Caco-2 (cell line): ENCODE data around the gene PLOD1. TPM values are rescaled to one million over a fixed set of nuclear protein-coding genes. Genes with fewer than 3 reads are reported as not detected.

Experiments used
- BruUV-seq: library from RNA; stranded (reverse); fragments of 400-500 nt; replicated peaks from 2 replicates; lab custom pipeline; 2021; lab: Mats Ljungman, UMichigan
- CTCF ChIA-PET: fragments of 300-600 bp; sonication (Branson Sonifier 250); formaldehyde crosslinking; loops from one replicate; lab custom pipeline; 2022; ENCODE audit warnings: antibody characterized with exemption; lab: Charles Lee
- POLR2A ChIA-PET: fragments of 300-600 bp; sonication (Branson Sonifier 250); formaldehyde crosslinking; loops from one replicate; lab custom pipeline; 2022; ENCODE audit warnings: antibody characterized with exemption; lab: Charles Lee
- DNase-seq, 2 experiments: peaks; one replicate each; pipeline versions ENCODE4 v3.0.0 to v3.0.0-alpha.2; 2020 to 2022
- H3K27me3 ChIP-seq: replicated peaks from 2 replicates; pipeline ENCODE4 v1.6.0; 2011; ENCODE audit warnings: low read length; ENCODE audit not compliant: control insufficient read depth, insufficient read depth
- H3K36me3 ChIP-seq: 2 replicates; pipeline ENCODE4 v1.5.1; 2011; ENCODE audit warnings: low read length; ENCODE audit not compliant: control insufficient read depth, insufficient read depth
- H3K4me1 ChIP-seq: fragments of 250-450 bp; sonication (Bioruptor Pico); 2 replicates; pipeline ENCODE4 v1.5.1; 2020; ENCODE audit warnings: mild to moderate bottlenecking
- H3K4me3 ChIP-seq: 2 replicates; pipeline ENCODE4 v1.5.1; 2011; ENCODE audit warnings: low read depth, mild to moderate bottlenecking, control low read depth, low read length
- H3K9me3 ChIP-seq: fragments of 250-450 bp; sonication (Bioruptor Pico); 2 replicates; pipeline ENCODE4 v1.5.1; 2020; ENCODE audit warnings: mild to moderate bottlenecking, moderate library complexity
- H3K27ac Mint-ChIP-seq: one replicate; pipeline ENCODE4 v1.8.0; 2022; ENCODE audit warnings: mixed read lengths; ENCODE audit not compliant: unreplicated experiment
- H3K27me3 Mint-ChIP-seq: one replicate; pipeline ENCODE4 v1.8.0; 2022; ENCODE audit warnings: mixed read lengths; ENCODE audit not compliant: insufficient read depth, unreplicated experiment
- H3K36me3 Mint-ChIP-seq: one replicate; pipeline ENCODE4 v1.8.0; 2022; ENCODE audit warnings: mild to moderate bottlenecking, mixed read lengths; ENCODE audit not compliant: insufficient read depth, unreplicated experiment
- H3K4me1 Mint-ChIP-seq: one replicate; pipeline ENCODE4 v1.8.0; 2022; ENCODE audit warnings: low read depth, mixed read lengths; ENCODE audit not compliant: unreplicated experiment
- H3K4me3 Mint-ChIP-seq: one replicate; pipeline ENCODE4 v1.8.0; 2022; ENCODE audit warnings: mild to moderate bottlenecking, moderate library complexity, mixed read lengths; ENCODE audit not compliant: unreplicated experiment
- H3K9me3 Mint-ChIP-seq: one replicate; pipeline ENCODE4 v1.8.0; 2022; ENCODE audit warnings: mixed read lengths; ENCODE audit not compliant: unreplicated experiment
- intact Hi-C: fragments of 100-400 bp; cut with micrococcal nuclease; formaldehyde crosslinking; loops from one replicate; pipeline ENCODE4 v1.10.0; 2022; ENCODE audit not compliant: unreplicated experiment
- total RNA-seq: library from RNA; stranded (reverse); gene quantifications from 2 replicates; pipeline ENCODE4 v1.2.3, GENCODE V29; 2022
- TF ChIP-seq, protein P1 (sequence below), 2 experiments: fragments of 200-600 bp in 1 of 2; IDR thresholded peaks; 1 replicate in 1 of 2; 2 replicates in 1 of 2; pipeline versions ENCODE4 v1.5.1 to v1.8.0; 2011 to 2022; ENCODE audit warnings: antibody characterized with exemption in 1 of 2, control low read depth in 1 of 2, inconsistent platforms in 1 of 2, low read depth in 1 of 2, low read length in 1 of 2, mild to moderate bottlenecking in 1 of 2, moderate library complexity in 1 of 2; ENCODE audit not compliant: insufficient read depth in 1 of 2, severe bottlenecking in 1 of 2, unreplicated experiment in 1 of 2

The PLOD1 gene
- total RNA-seq, 1 experiment from 2014 or later = 89.3 TPM

DNA sequence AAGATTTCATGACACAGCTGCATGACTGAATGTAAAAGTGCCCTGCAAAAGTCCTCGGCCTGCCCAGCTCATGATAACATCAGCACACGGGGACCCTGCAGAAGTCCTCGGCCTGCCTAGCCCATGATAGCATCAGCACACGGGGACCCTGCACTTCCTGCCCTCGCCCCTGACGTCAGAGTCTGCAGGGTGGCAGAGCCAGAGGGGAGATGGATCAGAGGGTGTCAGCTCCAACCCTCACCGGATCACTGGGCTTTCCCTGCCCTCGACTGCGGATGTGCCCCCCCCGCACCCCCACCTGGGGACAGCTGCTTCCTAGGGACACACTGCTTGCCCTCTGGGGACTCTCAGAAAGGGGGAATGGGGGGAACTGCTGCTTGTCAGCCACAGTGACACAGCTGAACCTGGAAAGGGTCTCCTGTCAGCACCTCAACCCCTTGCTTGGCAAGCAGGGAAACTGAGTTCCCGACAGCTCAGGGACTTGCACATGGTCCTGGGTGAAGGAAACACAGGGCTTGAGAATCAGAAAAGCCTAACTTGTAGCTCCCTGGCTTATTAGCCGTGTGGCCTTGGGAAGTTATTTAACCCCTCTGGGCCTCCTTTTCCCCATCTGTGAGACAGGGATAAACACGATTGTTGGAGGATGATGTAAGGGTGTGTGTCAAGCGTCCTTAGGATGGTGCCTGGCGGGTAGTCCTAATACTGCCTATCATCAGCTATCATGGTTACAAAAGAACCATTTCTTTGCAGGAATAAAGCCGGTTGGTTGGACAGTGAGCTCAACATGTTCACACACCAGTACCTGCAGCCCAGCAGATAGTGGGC lies 76.4 kb downstream of the PLOD1 start:
- H3K36me3 ChIP-seq = peaks cover 7% of the 10 kb centered on the region

DNA sequence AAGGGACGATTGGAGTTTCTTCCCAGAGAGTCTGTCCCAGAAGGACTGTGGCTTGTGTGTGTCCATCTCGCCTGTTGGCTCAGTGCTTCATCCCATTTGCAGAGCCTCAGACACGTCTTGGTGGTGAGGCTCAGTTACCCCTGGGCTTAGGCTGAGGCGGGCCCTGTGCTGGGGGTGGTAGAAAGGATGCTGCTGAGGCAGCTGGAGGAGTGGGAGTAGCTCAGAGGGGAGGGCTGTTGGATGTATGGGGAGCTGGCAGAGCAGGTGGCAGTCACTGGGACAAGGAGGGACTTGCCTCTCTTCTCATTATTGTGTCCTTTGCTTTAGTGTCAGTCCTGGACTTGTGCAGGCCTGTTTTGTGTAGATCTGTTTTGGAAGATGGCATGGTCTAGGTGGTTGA lies 77.5 kb downstream of the PLOD1 start:
- intact Hi-C loops = no loop called here
- Mint-ChIP-seq H3K27me3 (no peaks in the 10 kb centered on the region), H3K4me3 (no peak overlapping the region), H3K27ac (no peak overlapping the region), H3K4me1 (peaks cover 14% of the 10 kb centered on the region), H3K9me3 (no peaks in the 10 kb centered on the region), H3K36me3 (peaks cover 50% of the 10 kb centered on the region)
- no TSS peak for BruUV-seq
- Histone ChIP-seq H3K4me1 (no peaks in the 10 kb centered on the region), H3K4me3 (no peak overlapping the region), H3K27me3 (no peaks in the 10 kb centered on the region), H3K9me3 (no peaks in the 10 kb centered on the region), H3K36me3 (peaks cover 5% of the 10 kb centered on the region)
- CTCF ChIA-PET = interaction anchor here (0.5 to 0.6 kb wide), 2 partner anchors 59 to 1000 kb away, joined by 3 read pairs; partner anchors contain the start of gene TARDBP
- DNase-seq = no peak
- TF ChIP-seq, protein P1, sequence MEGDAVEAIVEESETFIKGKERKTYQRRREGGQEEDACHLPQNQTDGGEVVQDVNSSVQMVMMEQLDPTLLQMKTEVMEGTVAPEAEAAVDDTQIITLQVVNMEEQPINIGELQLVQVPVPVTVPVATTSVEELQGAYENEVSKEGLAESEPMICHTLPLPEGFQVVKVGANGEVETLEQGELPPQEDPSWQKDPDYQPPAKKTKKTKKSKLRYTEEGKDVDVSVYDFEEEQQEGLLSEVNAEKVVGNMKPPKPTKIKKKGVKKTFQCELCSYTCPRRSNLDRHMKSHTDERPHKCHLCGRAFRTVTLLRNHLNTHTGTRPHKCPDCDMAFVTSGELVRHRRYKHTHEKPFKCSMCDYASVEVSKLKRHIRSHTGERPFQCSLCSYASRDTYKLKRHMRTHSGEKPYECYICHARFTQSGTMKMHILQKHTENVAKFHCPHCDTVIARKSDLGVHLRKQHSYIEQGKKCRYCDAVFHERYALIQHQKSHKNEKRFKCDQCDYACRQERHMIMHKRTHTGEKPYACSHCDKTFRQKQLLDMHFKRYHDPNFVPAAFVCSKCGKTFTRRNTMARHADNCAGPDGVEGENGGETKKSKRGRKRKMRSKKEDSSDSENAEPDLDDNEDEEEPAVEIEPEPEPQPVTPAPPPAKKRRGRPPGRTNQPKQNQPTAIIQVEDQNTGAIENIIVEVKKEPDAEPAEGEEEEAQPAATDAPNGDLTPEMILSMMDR (IDR thresholded peaks at IDR 0.05; ENCODE audit: insufficient read depth in 1 of 2, low read depth in 1 of 2, low read length in 1 of 2, severe bottlenecking in 1 of 2, unreplicated experiment in 1 of 2) = no peak
- POLR2A ChIA-PET = no interaction called here

More for the DNA sequence above, 76.4 kb downstream of the PLOD1 start:
- Mint-ChIP-seq H3K9me3 (no peaks in the 10 kb centered on the region), H3K27me3 (no peaks in the 10 kb centered on the region), H3K27ac (no peak overlapping the region), H3K4me1 (peaks cover 14% of the 10 kb centered on the region), H3K36me3 (peaks cover 60% of the 10 kb centered on the region), H3K4me3 (no peak overlapping the region)
- no TSS peak for BruUV-seq
- intact Hi-C loops = no loop called here
- no peak for DNase-seq
- no peak overlapping the region for H3K4me3 ChIP-seq
- no peaks in the 10 kb centered on the region for H3K27me3 ChIP-seq
- ChIA-PET POLR2A (no interaction called here), CTCF (interaction anchor here (0.6 kb wide), 1 partner anchor 58 kb away, joined by 3 read pairs; no protein-coding TSS in a partner anchor)
- no peaks in the 10 kb centered on the region for H3K9me3 ChIP-seq
- no peaks in the 10 kb centered on the region for H3K4me1 ChIP-seq
- TF ChIP-seq, protein P1 (IDR thresholded peaks at IDR 0.05; ENCODE audit: insufficient read depth in 1 of 2, low read depth in 1 of 2, low read length in 1 of 2, severe bottlenecking in 1 of 2, unreplicated experiment in 1 of 2) = no peak

DNA sequence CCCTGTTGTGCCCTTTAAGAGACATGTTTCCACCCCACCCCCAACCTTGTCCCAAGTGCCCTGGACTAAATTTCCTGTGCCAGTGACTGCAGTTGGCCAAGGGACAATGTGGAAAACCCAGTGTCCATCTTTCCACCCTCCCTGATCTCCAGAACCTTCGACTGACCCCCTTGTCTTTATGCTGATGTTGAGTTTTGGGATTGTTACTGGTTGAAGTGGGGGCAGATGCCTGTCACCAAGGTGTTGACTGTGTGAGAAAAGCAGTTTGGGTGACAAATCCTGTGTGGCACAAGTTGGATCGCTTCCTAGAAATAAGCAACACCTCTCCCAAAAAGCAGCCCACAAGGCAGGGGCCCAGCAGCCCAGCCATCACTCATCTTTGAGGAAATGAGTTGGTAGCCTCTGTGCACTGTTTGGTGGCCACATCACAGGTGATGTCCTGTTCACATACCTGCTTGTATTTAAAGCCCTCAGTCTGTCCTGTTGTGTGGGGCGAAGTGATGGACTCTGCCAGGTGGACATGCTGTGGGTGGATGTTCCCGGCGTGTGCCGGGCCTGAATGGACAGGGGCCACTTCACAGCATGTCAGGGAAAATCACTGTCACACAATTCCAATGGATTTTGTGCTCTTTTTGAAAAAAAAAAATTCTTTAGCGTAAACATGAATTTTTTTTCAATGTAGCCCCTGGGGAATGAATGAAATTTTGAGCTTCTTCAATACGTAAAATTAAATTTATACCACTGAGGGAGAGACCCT lies 78.2 kb downstream of the PLOD1 start:
- H3K36me3 Mint-ChIP-seq = peaks cover 42% of the 10 kb centered on the region
- ChIA-PET POLR2A (no interaction called here), CTCF (interaction anchor here (0.5 kb wide), 1 partner anchor 1000 kb away, joined by 3 read pairs; the partner anchor contains the start of gene TARDBP)
- H3K4me3 ChIP-seq = no peak overlapping the region
- H3K9me3 Mint-ChIP-seq = no peaks in the 10 kb centered on the region
- no peaks in the 10 kb centered on the region for H3K27me3 ChIP-seq
- TF ChIP-seq, protein P1 (IDR thresholded peaks at IDR 0.05; ENCODE audit: insufficient read depth in 1 of 2, low read depth in 1 of 2, low read length in 1 of 2, severe bottlenecking in 1 of 2, unreplicated experiment in 1 of 2) = no peak
- H3K4me1 Mint-ChIP-seq = peaks cover 8% of the 10 kb centered on the region
- no peak overlapping the region for H3K4me3 Mint-ChIP-seq
- peaks cover 3% of the 10 kb centered on the region for H3K36me3 ChIP-seq
- H3K27me3 Mint-ChIP-seq = no peaks in the 10 kb centered on the region
- H3K9me3 ChIP-seq = no peaks in the 10 kb centered on the region
- BruUV-seq = TSS peak; percentile 61
- DNase-seq = no peak
- H3K4me1 ChIP-seq = no peaks in the 10 kb centered on the region
- intact Hi-C loops = no loop called here
- no peak overlapping the region for H3K27ac Mint-ChIP-seq
